ENCODE data around the gene PCGF3.

Gene PCGF3

GRCh38 chr4:808860-809570, 103.4 kb downstream of the PCGF3 start:
- no peak for DNase-seq

GRCh38 chr4:813900-814299, 108.3 kb downstream of the PCGF3 start:
- no peak for DNase-seq

- no peak for DNase-seq
These were observed 108.7 kb downstream of the PCGF3 start for GRCh38 chr4:814312-814850.

GRCh38 chr4:815464-816146, 110.0 kb downstream of the PCGF3 start:
- DNase-seq: no peak

- DNase-seq: no peak
These were observed 112.7 kb downstream of the PCGF3 start for GRCh38 chr4:818106-818921.

GRCh38 chr4:819401-820229, 114.0 kb downstream of the PCGF3 start:
- DNase-seq: no peak
